Uterus (tissue), 2 donors: ENCODE results near the gene RASA3.

ENCODE experiments used
- POLR2A ChIP-seq, 2 donors: fragments of 450-650 bp; IDR thresholded peaks; one replicate each; pipeline ENCODE4 v1.6.1; 2016; ENCODE audit warnings: antibody characterized with exemption in 2 of 2, mild to moderate bottlenecking in 1 of 2, moderate library complexity in 1 of 2
- TF ChIP-seq, protein P1 (sequence below), 4 experiments: fragments of 200-600 bp in 2 of 4; fragments of 450-650 bp in 2 of 4; sonication (generic) in 2 of 4; IDR thresholded peaks; one replicate each; pipeline ENCODE4 v1.5.1; 2016 to 2019; ENCODE audit warnings: antibody characterized with exemption in 4 of 4, mild to moderate bottlenecking in 2 of 4, moderate library complexity in 1 of 4

- TF ChIP-seq, protein P1, sequence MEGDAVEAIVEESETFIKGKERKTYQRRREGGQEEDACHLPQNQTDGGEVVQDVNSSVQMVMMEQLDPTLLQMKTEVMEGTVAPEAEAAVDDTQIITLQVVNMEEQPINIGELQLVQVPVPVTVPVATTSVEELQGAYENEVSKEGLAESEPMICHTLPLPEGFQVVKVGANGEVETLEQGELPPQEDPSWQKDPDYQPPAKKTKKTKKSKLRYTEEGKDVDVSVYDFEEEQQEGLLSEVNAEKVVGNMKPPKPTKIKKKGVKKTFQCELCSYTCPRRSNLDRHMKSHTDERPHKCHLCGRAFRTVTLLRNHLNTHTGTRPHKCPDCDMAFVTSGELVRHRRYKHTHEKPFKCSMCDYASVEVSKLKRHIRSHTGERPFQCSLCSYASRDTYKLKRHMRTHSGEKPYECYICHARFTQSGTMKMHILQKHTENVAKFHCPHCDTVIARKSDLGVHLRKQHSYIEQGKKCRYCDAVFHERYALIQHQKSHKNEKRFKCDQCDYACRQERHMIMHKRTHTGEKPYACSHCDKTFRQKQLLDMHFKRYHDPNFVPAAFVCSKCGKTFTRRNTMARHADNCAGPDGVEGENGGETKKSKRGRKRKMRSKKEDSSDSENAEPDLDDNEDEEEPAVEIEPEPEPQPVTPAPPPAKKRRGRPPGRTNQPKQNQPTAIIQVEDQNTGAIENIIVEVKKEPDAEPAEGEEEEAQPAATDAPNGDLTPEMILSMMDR (IDR thresholded peaks at IDR 0.05), result no peak
- TF ChIP-seq POLR2A (IDR thresholded peaks at IDR 0.05), result no peak
These were observed 63.6 kb downstream of the RASA3 start for GRCh38 chr13:114068656-114069318.
